ENCODE data around the gene DIRAS1. TPM values are rescaled to one million over a fixed set of nuclear protein-coding genes. Genes with fewer than 3 reads are reported as not detected.

Gene DIRAS1
- total RNA-seq, 1 donor from 2014 or later, result 47.1 TPM

DNA sequence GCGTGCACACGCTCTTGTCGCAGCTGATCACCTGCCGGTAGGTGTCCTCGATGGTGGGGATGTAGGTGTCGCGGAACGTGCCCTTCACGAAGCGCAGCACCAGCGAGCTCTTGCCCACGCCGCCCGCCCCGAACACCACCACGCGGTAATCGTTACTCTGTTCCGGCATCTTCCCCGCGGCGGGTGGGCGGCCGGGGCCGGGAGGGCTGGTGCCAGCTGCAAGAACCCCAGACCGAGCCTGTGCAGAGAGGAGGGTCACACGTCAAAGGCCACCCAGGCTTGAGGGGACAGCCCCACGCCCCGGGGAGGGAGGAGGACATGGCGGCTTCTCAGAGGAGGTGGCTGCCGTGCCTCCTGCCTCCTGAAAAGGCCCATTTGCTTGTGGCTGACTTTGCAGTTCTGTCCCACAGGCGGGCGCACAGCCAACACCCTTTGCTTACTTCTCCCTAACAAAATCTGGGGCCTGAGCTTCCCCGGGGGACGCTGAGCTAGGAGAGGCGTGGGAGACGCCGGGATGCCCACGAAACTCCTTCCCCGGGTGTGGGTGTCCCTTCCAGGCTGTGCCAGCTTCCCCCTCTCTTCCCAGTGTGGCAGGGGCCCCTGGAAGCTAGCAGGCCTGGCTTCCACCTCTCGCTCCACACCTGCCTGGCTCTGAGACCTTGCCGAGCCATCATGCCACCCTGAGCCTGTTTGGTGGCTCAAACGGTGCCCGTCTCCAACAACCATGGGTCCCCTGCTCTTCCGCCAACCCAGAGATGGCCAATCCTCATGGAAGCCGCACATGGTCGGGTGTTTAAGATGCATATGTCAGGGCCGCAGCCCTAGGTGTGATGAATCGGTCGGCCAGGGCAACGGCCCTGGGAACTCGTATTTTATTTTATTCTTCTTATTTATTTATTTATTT lies 3.3 kb downstream of the DIRAS1 start:
- Mint-ChIP-seq H3K9me3 (ENCODE audit: unreplicated experiment) (peaks cover 6% of the 10 kb centered on the region), H3K4me1 (ENCODE audit: low read depth, unreplicated experiment) (no peaks in the 10 kb centered on the region), H3K27ac (ENCODE audit: unreplicated experiment) (no peak overlapping the region), H3K36me3 (ENCODE audit: unreplicated experiment) (peaks cover 12% of the 10 kb centered on the region), H3K27me3 (ENCODE audit: unreplicated experiment) (peaks cover 7% of the 10 kb centered on the region), H3K4me3 (ENCODE audit: unreplicated experiment) (no peak overlapping the region)
- no peak for DNase-seq
- TF ChIP-seq, protein P1, sequence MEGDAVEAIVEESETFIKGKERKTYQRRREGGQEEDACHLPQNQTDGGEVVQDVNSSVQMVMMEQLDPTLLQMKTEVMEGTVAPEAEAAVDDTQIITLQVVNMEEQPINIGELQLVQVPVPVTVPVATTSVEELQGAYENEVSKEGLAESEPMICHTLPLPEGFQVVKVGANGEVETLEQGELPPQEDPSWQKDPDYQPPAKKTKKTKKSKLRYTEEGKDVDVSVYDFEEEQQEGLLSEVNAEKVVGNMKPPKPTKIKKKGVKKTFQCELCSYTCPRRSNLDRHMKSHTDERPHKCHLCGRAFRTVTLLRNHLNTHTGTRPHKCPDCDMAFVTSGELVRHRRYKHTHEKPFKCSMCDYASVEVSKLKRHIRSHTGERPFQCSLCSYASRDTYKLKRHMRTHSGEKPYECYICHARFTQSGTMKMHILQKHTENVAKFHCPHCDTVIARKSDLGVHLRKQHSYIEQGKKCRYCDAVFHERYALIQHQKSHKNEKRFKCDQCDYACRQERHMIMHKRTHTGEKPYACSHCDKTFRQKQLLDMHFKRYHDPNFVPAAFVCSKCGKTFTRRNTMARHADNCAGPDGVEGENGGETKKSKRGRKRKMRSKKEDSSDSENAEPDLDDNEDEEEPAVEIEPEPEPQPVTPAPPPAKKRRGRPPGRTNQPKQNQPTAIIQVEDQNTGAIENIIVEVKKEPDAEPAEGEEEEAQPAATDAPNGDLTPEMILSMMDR (IDR thresholded peaks at IDR 0.05; ENCODE audit: partially characterized antibody, unreplicated experiment), result no peak

DNA sequence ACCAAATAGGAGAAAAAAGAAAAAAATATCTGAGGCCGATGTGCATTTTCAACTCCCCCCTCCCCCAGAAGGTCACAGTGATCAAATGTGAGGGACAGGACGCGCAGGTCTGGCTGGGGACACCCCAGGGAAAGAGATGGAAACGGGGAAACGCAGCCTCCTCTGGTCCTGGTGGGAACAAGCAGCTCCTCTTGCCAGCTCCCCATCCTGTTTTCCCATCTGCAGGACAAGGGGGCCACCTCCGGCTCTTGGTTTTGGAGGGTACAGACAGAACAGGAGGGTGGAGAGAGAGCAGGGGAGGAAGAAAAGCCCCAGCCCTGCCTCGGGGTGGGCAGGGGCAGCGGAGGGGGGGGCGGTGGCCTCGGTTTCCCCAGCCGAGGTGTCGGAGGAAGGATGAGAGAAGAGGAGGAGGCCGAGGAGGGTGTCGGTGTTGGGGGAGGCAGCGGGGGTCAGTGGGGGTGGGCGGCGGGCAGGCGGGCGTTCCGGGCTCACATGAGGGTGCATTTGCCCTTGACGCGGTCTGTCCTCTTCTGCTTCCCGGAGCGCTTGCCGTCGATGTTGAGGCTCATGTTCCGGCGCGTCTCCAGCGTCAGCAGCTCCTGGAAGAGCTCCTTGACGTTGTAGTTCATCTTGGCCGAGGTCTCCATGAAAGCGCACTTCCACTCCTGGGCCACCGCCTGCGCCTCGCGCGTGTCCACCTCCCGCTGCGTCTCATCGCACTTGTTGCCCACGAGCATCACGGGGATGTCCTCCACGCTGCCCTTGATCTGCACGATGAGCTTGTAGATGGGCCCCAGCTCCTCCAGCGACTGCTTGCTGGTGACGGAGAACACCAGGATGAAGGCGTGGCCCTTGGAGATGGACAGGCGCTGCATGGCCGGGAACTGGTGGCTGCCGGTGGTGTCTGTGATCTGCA lies 4.2 kb downstream of the DIRAS1 start:
- DNase-seq, result no peak
- Mint-ChIP-seq H3K27me3 (ENCODE audit: unreplicated experiment) (peaks cover 7% of the 10 kb centered on the region), H3K27ac (ENCODE audit: unreplicated experiment) (no peak overlapping the region), H3K36me3 (ENCODE audit: unreplicated experiment) (peaks cover 12% of the 10 kb centered on the region), H3K4me3 (ENCODE audit: unreplicated experiment) (no peak overlapping the region), H3K4me1 (ENCODE audit: low read depth, unreplicated experiment) (no peaks in the 10 kb centered on the region), H3K9me3 (ENCODE audit: unreplicated experiment) (peaks cover 10% of the 10 kb centered on the region)
- TF ChIP-seq, protein P1 (IDR thresholded peaks at IDR 0.05; ENCODE audit: partially characterized antibody, unreplicated experiment), result no peak

GRCh38 chr19:2716275-2716650 lies 4.9 kb downstream of the DIRAS1 start:
- Mint-ChIP-seq H3K9me3 (ENCODE audit: unreplicated experiment) (peaks cover 10% of the 10 kb centered on the region), H3K27ac (ENCODE audit: unreplicated experiment) (no peak overlapping the region), H3K27me3 (ENCODE audit: unreplicated experiment) (peaks cover 8% of the 10 kb centered on the region), H3K4me1 (ENCODE audit: low read depth, unreplicated experiment) (no peaks in the 10 kb centered on the region), H3K36me3 (ENCODE audit: unreplicated experiment) (peaks cover 12% of the 10 kb centered on the region), H3K4me3 (ENCODE audit: unreplicated experiment) (no peak overlapping the region)
- TF ChIP-seq, protein P1 (IDR thresholded peaks at IDR 0.05; ENCODE audit: partially characterized antibody, unreplicated experiment), result no peak
- DNase-seq, result no peak

DNA sequence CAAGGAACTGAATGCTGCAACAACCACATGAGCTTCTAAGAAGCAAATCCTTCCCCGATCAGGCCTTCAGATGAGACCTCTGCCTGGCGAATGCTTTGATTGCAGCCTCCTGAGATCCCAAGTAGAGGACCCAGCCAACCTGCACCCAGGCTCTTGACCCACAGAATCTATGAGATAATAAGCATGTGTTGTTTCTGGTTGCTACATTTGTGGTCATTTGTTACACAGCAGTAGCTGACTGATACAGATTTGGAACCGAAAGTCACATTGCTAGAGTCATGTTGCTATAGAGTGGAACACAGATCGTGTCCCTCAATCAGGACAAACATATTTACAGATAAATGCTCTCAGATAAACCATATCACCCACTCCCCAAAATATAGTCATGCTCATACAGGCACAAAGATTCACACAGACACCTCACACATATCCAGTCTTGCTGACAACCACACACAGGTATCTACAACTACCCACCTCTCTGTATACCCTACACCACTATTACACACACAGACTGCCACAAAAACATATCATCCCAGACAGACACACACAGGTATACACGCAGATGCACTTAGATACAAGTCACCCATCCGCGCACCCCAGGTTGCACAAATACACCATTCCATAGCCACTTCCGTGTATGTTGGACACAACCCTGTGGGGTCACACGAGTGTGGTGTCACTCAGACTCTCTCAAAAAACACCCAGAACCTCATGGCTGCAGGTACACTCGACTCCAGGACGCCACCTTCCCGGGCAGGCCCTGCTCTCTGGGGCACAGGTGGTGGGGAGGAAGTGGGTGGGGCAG lies 5.5 kb downstream of the DIRAS1 start:
- no peak overlapping the region for H3K27ac Mint-ChIP-seq (ENCODE audit: unreplicated experiment)
- peaks cover 8% of the 10 kb centered on the region for H3K27me3 Mint-ChIP-seq (ENCODE audit: unreplicated experiment)
- no peak overlapping the region for H3K4me3 Mint-ChIP-seq (ENCODE audit: unreplicated experiment)
- H3K4me1 Mint-ChIP-seq (ENCODE audit: low read depth, unreplicated experiment), result no peaks in the 10 kb centered on the region
- H3K9me3 Mint-ChIP-seq (ENCODE audit: unreplicated experiment), result peaks cover 10% of the 10 kb centered on the region
- H3K36me3 Mint-ChIP-seq (ENCODE audit: unreplicated experiment), result peaks cover 12% of the 10 kb centered on the region
- TF ChIP-seq, protein P1 (IDR thresholded peaks at IDR 0.05; ENCODE audit: partially characterized antibody, unreplicated experiment), result no peak
- DNase-seq, result no peak
